Ecto neural progenitor cell (in vitro differentiated cells): ENCODE measurements around the gene CRACR2A.

Source experiments
- DNase-seq: peaks from one replicate; pipeline ENCODE4 v3.0.0-alpha.2; 2018; ENCODE audit warnings: low spot score

CRACR2A gene

GRCh38 chr12:3725388-3726115 lies 27.4 kb downstream of the CRACR2A start:
- no peak for DNase-seq

GRCh38 chr12:3723916-3724805 lies 28.7 kb downstream of the CRACR2A start:
- DNase-seq: no peak

GRCh38 chr12:3722368-3722767 lies 30.5 kb downstream of the CRACR2A start:
- DNase-seq: no peak

GRCh38 chr12:3720772-3721171 lies 32.1 kb downstream of the CRACR2A start:
- no peak for DNase-seq

- no peak for DNase-seq
Measured at GRCh38 chr12:3718100-3718499, 34.8 kb downstream of the CRACR2A start.

GRCh38 chr12:3717283-3717898 lies 35.5 kb downstream of the CRACR2A start:
- no peak for DNase-seq

GRCh38 chr12:3715999-3716398 lies 36.9 kb downstream of the CRACR2A start:
- no peak for DNase-seq

- no peak for DNase-seq
Measured at GRCh38 chr12:3713947-3714346, 39.0 kb downstream of the CRACR2A start.

- no peak for DNase-seq
Measured at GRCh38 chr12:3713483-3713882, 39.4 kb downstream of the CRACR2A start.

GRCh38 chr12:3712209-3712992 lies 40.5 kb downstream of the CRACR2A start:
- DNase-seq: no peak

GRCh38 chr12:3705354-3705675 lies 47.6 kb downstream of the CRACR2A start:
- no peak for DNase-seq

GRCh38 chr12:3704512-3705353 lies 48.2 kb downstream of the CRACR2A start:
- no peak for DNase-seq

GRCh38 chr12:3700861-3701260 lies 52.0 kb downstream of the CRACR2A start:
- no peak for DNase-seq

- peak; percentile 57 for DNase-seq
Measured at GRCh38 chr12:3698218-3698974, 54.5 kb downstream of the CRACR2A start.

GRCh38 chr12:3697311-3697870 lies 55.5 kb downstream of the CRACR2A start:
- DNase-seq: no peak

- peak; percentile 2 for DNase-seq
Measured at GRCh38 chr12:3694673-3695072, 58.2 kb downstream of the CRACR2A start.

- DNase-seq: no peak
Measured at GRCh38 chr12:3692616-3693365, 60.1 kb downstream of the CRACR2A start.

- no peak for DNase-seq
Measured at GRCh38 chr12:3686463-3686862, 66.4 kb downstream of the CRACR2A start.

GRCh38 chr12:3685830-3686229 lies 67.1 kb downstream of the CRACR2A start:
- no peak for DNase-seq
